Stimulated activated CD8-positive, alpha-beta memory T cell treated with anti-CD3 and anti-CD28 coated beads, Interleukin-7, amount 100 ng/mL, for 24 hours (primary cell): ENCODE data around the gene AKNAD1.
"Not testable (repeated sequence)": the region's sequence is repeated elsewhere in the genome, so short reads cannot be mapped to it uniquely, and the experiment has no call there.

ENCODE experiments used
- DNase-seq: peaks from one replicate; pipeline ENCODE4 v3.0.0-alpha.2; 2020; ENCODE audit warnings: low read depth

The AKNAD1 gene, protein sequence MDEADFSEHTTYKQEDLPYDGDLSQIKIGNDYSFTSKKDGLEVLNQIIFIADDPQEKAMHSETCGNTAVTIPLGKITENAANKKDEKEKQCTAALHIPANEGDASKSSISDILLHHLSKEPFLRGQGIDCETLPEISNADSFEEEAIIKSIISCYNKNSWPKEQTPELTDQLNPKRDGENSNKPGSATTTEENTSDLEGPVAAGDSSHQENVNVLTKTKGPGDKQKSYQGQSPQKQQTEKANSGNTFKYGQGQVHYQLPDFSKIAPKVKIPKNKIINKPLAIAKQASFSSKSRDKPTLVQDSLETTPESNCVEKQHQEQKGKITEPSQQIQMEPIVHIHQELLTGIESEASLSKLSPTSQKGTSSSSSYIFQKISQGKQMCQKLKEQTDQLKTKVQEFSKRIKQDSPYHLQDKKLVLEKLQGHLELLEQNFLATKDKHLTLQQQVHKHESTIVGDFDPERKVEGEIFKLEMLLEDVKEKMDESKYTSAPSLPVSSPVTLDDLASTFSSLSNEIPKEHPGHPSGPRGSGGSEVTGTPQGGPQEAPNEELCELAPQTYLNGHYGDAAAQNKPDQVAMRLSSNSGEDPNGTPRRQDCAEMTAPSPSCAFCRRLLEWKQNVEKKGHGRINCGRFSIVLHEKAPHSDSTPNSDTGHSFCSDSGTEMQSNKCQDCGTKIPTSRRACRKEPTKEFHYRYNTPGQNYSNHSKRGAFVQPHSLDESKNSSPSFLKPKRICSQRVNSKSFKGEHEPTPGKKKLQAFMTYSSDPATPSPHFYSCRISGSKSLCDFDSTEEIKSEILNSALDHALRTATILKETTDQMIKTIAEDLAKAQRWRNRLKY

DNA sequence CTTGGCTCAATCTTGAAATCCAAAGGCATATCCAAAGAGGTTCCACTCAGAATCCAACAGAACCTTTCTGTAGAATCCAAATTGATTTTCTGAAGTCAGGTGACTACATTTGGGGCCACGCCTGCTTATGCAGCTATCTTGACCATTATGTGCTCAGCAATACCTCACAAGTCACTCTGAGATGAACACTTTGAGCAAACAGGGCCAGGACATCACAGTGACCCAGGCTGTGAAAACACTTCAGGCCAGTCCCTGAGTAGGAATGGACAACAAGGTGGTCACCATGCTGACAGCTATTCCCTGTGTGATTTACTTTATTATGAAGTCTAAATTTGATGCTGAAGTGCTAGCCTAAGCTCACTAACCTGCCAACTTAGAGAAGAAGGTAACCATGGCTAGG lies at the start of gene AKNAD1:
AKNAD1 (minus strand) TSS at position 101 of the 400 bp plus-strand sequence. CDS start 4,430 bp downstream, outside the sequence.
- no peak for DNase-seq

DNA sequence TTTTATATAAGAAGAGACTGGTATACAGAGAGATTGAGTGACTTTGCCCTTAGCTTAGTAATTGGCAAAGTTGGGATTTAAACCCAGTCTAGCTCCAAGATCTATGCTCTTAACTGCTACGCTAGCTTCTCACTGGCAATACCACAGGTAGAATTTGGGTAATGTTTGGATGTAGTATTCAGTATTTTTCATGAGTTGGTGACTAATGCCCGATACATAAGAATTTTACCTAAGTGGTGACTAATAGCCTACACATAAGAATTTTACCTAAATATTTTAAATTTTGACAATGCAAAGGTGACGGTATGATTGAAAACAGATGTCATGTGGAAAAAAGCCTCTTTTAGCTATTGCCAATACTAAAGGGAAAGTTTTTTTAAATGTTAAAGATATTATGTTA lies 44.2 kb upstream of the AKNAD1 start:
- no peak for DNase-seq

DNA sequence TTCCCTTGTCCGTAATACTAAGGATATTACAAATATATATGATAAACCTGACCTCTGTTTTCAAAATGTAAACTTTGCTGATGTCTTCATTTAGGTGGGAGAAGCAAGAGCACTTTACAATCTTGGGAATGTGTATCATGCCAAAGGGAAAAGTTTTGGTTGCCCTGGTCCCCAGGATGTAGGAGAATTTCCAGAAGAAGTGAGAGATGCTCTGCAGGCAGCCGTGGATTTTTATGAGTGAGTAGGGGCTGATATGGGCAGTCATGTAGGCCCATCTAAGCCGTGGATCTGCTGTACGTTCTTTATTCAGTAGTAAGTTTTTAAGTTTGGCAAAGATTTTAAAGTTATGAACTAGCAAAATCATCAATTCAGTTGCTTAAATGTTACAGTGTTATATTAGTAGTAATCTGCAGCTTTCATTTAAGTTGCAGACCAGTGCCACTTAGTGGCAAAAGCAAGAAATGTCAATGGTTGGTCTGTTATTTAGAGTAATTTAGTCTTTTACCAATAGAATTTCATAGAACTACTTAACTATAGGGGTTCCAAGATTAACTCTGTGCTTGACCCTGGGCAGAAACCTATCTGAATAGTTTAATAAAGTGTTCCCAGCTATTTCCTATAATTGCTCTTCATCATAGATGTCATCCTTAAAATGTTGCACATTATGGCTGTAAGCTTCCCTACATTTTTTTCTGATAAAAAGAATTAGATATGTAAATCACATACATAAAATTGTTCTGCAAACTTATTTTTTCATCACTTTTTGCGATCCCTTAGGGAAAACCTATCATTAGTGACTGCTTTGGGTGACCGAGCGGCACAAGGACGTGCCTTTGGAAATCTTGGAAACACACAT lies 41.2 kb upstream of the AKNAD1 start:
- DNase-seq: no peak

DNA sequence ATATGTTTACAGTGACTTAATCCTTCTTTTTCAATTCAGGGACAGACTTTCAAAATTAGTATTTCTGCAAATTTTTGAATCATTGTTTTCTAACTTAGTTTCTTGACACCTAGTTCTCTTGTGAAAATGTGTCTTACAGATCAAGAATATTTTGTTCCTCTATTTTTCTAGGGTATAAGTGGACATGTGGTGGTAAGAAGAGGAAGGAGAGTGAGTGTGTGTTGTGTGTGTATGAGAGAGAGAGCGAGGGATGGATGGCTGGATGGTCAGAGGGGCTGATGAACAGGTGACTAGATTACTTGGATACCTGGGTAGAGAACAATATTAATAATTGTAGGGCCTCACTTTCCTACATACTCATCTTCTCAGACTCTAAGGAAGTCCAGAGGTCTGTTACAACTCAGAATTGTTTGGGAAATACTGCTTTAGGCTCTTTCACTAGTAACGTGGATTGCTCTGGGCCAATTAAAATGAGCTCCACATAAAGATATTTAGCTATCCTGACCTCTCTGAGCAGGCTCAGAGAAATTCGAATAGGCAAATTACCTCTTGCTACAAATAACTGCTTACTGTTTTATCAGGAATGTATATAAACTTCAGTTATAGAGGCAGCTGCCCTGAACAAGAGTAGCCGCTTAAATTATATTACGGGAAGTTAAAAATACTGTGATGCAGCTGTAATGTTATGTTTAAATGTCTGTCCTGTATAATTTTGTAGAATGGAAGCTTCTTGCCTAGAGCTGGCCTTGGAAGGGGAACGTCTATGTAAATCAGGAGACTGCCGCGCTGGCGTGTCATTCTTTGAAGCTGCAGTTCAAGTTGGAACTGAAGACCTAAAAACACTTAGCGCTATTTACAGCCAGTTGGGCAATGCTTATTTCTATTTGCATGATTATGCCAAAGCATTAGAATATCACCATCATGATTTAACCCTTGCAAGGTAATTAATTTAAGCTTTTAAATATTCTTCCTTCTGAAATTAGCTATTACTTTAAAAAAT lies 39.6 kb upstream of the AKNAD1 start:
- no peak for DNase-seq

DNA sequence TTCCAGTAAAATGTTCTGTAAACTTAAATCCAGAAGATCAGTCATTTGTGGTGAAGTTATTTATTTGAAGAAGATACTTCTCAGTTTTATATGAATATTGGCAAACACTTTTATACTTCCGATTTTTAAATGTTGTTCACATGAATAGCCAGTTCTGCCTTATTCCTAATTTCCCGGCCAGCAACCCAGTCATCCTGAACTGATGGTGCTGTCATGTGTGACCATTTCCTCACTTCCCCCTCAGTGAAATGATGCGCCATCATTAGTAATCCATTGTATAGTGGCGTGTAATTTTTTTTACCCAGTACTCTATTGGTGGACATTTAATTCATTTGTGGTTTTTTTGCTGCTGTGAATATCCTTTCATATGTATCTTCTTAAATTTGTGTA lies 36.2 kb upstream of the AKNAD1 start:
- DNase-seq: no peak

DNA sequence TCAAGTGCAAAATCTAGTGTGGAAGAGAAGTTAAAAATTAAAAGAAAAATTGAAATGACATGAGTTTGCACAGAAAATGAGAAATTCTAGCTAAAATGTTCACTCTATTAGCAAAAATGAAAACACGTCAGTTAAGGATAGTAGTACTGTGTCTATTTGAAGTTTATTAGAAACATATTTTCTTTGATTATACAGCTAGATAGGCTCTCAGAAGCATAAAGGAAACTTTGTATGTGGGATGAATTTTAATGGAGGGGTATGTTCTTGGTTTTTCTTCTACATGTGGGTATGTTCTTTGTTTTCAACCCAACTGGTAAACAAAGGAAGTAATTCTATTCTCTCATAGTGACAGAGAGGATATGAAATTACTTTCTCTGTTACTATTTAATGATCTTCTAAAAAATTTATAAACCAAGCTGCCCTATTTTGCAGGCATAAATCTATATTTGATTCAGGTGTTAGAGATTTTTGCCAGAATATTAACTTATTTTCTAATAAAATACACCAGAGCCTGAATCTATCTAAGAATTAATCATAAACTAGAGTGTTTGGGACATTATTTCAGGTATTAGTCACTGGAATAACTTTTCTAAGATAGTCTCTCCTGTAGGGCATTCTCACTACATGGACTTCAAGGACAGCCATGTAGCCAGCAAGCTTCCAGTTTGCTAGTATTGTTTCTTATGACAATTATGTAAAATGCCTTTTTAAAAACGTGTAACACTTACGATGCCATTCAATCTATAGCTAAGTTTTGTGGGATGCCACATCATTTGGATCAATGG lies 35.7 kb upstream of the AKNAD1 start:
- no peak for DNase-seq

DNA sequence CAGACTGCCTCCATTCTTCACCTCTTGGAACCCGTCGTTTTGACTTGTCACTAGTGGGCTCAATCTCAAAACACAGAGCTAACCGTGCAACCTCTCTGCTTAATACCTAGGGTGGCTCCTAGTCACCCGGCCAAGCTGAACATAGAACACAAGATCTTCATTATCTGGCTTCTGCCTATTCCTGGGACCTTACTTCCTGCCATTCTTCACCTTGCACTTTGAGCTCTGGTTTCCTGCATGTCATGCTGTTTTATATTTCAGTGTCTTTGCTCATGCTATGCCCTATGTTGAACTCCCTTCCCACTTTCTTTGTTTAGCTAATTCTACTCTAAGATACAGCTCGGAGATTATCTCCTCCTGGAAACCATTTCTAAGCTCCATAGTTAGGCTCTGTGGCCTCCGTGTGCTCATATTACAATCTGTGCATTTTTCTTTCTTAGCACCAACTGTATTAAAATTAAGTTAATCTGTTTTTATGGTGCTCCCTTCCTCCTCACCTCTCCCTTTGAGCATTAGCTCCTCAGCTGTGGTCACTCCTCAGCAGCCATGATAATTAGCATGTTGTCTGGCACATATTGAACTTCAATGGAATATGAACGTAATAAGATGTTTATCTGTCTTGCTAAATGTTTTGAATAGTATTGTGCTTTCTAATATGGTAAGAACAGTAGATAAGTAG lies 33.0 kb upstream of the AKNAD1 start:
- no peak for DNase-seq

DNA sequence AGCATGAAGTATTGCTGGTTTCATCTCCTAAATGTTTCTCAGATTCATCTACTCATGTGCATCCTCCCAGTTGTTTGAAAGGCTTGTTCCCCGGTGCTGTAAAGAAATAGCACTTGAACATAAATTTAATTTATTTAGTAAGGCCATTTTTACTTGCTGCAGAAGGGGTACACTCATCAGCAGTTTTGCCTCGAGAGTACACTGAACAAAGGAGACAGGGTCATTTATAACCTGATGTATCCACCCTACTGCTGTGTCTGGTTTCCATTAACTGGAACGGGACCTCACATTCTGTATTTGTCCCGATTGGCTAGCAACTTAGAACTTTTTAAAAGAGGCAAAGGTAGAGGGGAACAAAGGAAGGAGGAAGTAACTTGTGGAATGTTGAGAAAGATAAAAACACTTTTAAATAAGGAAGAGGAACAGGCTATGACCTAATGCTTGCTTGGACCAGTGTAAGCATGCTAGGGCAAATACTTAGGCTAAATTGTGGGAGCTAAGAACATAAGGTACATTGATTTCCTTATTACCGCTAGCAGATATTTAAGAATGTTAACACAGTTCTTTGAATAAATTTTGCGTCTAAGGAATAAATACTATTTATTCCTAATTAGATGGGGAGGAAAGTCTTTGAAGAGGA lies 32.2 kb upstream of the AKNAD1 start:
- not testable (repeated sequence) for DNase-seq

DNA sequence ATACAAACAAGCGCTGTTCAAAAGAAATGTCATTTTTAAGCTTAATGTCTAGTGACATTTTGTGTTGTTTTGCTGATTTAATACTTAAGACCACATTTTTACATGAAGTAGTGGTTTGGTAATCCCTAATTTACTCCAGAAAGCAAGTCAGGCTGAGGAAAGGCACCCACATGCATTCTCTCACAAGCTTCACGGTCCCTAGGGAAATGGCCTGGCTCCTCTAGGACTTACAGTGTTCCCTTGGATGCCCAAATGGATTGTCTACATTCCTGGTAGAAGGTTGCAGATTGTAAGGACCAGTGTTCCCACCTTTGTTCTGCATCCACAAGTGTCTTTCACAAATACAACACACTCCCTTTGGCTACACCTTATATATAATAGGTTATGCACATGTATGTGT lies 29.4 kb upstream of the AKNAD1 start:
- no peak for DNase-seq

DNA sequence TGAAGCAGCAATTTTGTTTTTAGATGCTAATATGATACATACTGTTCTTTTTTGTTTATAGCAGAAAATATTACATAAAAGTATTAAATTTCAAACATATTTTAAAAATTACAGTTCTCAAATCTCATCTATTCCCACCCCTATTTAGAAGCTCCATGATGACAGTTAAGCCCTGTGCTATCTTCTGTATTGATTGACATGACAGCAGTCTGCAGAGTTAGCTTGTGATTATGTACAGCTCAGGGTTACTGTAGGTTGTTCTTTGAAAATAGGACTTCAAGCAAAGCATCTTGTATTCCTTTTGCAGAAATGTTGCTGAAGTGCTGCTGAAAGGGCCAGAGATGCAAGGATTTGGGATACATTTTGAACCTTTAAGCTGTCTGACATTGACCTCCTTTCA lies 28.1 kb upstream of the AKNAD1 start:
- DNase-seq: no peak

DNA sequence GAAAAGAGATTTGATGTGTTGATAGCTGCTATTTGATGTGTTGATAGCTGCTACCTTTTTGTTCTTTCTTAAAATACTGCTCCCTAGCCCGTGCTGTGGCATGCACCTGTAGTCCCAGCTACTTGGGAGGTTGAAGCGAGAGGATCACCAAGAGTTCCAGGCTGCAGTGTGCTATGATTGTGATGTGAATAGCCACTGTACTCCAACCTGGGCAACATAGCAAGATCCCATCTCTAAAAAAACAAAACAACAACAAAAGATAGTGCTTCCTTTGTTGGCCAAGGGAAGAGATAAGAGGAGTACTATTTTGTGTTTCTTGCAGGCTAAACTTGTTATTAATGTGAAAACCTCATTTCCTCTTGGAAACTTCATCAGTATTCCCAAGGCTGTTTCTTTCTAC lies 25.9 kb upstream of the AKNAD1 start:
- no peak for DNase-seq

DNA sequence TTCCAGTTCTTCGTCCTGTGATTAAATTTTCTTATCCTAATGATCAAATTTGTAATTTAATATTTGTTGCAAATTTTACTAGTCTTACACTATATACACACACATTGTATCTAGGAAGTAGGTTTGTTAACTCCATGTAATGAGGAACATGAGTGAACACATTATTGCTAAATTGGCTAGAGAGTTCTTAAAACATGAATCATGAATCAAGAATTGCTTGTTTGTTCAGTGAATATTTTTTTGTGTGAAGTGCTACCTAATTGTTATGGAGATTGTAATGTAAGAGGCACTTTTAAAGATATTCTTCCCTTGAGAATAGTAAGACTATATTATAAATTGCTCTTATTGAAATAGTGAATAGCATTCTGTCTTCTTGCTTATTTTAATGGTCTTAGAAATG lies 24.5 kb upstream of the AKNAD1 start:
- DNase-seq: no peak

DNA sequence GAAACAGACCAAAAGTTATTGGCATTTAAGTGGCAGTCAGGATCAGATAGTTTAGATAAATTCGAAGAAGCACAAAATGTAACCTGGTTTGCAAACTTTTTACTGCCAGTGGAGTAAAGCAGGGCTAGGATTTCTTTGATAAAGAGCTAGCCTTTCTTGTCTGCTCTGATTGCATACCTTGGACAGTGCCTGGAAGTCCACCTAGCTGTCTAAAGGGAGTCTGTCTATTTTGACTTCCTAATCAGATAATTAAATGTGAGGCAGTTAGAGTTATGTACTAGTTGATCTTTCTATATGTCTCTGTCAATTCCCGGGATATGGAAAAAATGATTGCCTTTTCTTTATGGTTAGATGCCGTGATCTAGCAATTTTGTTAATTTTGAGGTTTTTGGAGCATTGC lies 24.0 kb upstream of the AKNAD1 start:
- no peak for DNase-seq

DNA sequence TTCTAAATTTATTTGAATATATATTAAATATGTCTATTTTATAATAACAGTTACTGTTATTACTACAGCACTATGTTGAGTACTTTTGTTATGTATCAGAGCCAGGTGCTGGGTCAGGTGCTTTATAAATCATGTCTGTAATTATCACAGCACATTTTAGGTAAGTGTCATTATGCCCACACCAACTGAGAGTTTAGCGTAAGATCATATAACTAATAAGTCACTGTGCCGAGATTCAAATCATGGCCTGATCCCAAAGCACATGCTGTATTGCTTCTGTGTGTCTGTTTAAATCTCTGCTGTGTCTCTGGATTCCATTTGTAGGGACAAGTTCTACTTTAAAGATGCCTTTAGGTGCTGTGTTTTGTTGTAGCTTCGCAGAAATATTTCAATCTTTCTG lies 21.8 kb upstream of the AKNAD1 start:
- no peak for DNase-seq

DNA sequence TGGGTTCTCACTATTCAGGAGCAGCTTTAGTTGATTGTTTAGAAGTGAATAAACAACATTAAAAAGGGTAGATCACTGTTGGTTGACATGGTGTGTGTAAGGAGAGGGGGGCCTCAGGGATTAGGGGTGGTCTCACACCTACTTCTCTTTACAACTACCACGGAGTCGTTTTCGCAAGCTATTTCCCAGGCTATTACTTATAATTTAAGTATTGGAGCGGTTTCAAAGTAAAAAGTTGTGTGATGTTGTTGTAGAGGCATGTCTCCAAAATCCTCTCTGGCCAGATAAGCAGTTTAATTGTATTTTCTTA lies 21.2 kb upstream of the AKNAD1 start:
- DNase-seq: no peak

DNA sequence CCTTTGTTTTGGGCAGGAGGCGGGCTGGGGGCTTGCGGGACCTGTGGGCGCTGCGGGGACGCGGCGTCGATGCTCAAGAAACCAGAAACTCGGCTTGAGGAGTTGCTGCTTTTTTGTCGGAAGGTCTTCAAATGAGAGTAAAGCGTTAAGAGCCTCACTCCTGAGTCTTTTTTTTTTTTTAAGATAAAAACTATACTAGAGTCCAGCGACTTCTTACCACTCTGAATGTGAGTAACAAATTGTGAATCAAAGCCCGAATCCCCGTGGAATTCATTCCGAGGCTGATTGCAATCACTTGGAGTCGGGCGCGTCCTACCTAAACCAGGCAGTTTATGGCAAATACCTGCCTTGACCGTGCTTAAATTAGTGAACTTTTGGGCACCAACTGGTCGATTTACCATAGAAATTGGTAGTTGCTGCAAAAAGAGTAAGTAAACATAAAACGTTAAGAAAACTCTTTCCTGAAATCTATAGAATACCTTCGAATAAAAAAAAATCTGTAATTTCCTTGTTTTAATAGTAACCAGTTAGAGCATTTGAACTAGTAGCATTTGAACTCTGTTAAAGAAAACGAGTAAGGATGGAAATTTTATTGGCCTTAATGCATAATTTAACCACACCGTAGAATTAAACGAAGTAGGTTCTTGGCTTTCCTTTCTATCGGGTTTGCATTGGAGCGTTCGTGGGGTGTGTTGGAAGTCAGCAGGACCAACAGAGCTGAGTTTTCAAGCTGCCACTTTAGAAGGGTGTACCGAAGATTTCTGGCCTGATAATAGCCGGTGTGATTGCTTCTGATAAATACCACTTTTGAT lies 20.7 kb upstream of the AKNAD1 start:
- no peak for DNase-seq

DNA sequence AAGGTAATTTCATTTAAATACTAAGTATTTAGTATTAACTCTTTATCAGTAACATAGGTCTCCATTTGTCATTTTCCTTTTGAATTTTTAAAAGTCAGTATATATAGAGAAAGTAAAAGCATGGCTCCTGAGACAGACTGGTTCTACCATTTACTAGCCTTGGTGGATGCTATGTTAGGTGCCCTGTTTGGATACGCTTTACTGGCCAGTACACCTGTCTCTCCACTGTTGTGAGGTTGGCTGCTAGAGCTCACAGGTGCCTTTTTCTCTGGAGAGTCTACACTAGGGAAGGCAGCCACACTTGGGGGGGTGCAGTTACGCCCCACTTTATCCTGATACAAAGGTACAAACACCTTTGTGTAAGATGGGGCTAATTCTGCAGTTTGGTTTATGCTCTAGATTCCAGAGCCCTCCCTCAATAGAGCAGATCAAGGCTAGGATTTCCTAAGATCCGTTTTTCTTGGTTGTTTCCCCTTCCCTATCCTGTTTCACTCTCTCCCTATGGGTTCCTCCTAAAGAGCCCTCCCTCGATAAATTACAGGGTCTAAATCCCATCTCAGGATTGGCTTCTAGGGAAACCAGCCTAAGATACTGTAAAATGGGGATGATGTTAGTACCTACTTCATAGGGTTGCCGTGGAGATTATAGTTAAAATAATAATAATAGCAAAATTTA lies 14.3 kb upstream of the AKNAD1 start:
- DNase-seq: no peak

DNA sequence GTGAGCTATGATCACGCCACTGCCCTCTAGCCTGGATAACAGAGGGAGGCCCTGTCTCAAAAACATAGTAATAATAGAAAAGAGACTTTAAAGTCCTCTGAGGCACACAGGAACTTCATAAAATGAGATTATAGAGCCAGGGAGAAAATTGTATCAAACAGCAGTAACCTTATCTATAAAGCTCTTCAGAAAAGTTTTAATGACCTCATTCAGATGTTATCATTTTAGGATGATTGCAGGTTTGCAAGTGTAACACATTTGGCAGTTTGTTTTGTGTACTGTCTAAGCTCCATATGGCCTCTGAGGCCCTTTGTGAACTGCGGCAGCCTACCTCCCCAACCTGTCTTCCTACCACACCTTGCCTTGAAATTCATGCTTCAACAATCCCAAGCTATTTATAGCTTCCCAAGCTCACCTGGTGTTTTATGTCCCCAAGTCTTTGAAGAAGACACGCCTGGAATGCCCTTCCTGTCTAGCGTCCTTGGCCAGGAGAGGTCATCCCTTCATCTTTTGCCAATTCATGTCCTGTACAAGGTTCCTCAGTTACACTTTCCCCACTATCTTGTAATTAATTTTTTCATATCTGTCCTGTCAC lies 8.5 kb upstream of the AKNAD1 start:
- DNase-seq: no peak
